NK-92 treated with Interleukin-12 subunit alpha and Interleukin-12 subunit beta, amount 100 ng/mL, for 24 hours (cell line): Measurements from ENCODE around the gene CRACR2B.

ENCODE experiments used
- DNase-seq: peaks from one replicate; lab custom pipeline; 2025; lab: John Stamatoyannopoulos, UW

CRACR2B gene

GRCh38 chr11:868802-869201 is 41.1 kb downstream of the CRACR2B start:
- DNase-seq, result no peak

DNA sequence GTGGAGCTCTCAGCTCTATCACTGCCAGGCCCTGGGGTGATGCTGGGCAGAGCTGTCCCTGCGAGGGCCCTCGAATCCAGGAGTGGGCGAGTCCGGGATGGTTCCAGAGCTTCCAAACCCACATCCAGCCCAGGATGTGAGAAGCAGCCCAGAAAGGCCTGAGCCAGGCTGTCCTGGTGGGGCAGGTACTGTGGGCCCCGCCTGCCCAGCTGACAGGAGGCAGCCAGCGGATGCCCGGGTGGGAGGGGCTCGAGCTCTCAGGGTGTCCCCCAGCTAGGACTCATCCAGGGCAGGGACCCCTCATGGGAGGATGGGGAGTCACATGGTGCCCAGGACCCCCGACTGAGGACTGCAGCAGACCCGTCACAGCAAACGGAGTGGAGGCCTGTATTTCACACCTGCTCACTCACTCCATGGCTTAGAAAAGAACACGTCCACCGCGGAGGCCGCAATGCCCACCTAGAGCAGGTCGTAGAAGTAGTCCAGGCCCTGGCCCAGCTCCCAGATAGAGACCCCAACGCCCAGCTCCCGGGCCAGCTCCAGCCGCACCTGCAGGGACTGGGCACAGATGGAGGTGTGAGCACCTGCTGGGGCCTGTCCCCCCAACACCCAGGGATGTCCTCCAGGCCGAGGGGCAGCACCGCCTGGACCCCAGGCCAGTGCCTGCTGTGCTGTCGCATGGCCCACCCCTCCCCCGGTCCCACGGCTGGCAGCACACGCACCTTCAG is 41.8 kb downstream of the CRACR2B start:
- no peak for DNase-seq

DNA sequence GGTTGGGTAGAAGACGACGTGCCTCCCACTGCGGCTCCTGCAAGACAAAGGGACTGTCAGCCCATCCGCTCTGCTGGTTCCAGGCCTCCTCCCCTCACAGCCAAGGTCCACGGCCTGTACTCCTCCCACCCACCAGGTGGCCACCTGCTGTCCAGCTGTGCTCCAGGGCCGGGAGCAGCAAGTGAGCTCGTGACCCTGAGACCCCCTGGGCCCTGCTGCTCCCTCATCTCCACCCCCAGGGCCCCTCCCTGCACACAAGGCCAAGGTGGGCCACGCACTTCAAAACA is 42.4 kb downstream of the CRACR2B start:
- no peak for DNase-seq

- no peak for DNase-seq
These were observed 42.7 kb downstream of the CRACR2B start for GRCh38 chr11:870418-870817.

GRCh38 chr11:871472-871871 is 43.8 kb downstream of the CRACR2B start:
- no peak for DNase-seq

GRCh38 chr11:872799-873198 is 45.1 kb downstream of the CRACR2B start:
- DNase-seq, result no peak

- no peak for DNase-seq
These were observed 46.0 kb downstream of the CRACR2B start for GRCh38 chr11:873706-874105.

GRCh38 chr11:875203-875602 is 47.5 kb downstream of the CRACR2B start:
- no peak for DNase-seq

GRCh38 chr11:875769-876301 is 48.1 kb downstream of the CRACR2B start:
- no peak for DNase-seq

DNA sequence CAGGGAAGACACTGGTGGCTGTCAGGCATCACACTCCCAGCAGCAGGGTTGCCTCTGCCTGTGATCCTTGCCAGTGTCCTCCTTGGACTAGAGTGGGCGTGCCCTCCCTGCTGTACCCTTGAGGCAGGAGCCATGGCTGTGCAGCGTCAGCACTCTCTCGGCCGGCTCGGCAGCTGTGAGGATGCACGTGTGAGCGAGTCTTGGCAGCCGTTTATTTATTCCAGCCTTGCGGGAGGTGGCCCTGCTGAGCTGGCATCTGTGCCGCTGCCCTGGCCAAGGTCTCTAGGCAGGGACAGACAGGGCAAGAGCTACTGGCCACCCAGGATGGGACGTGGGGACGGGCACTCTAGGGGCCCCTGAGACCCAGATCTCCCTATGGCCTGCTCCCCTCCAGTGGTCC is 48.8 kb downstream of the CRACR2B start:
- DNase-seq, result no peak

GRCh38 chr11:877565-877964 is 49.8 kb downstream of the CRACR2B start:
- no peak for DNase-seq

DNA sequence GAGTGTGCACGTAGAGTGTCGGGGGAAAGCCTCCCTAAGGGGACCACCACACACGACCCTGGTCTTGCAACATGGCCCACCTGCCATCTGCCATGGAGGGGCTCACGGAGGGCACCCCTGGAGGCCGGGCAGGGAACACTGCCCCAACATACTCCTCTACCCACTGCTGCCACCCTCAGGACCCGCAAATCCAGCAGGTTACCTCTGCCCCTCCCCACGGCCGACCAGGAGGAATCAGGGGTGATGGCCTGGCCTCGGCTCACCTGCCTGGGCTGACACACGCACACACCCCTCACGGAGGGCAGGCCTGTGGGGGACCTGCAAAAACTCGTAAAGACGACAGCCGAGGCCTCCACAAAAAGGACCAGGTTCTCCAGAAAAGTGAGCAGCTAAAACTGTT is 52.7 kb downstream of the CRACR2B start:
- DNase-seq, result no peak
